ENCODE results near the gene LRRC75A. TPM values are rescaled to one million over a fixed set of nuclear protein-coding genes. Genes with fewer than 3 reads are reported as not detected.

LRRC75A gene
- total RNA-seq, 1 experiment from 2014 or later, result 15.8 TPM

- no peaks in the 10 kb centered on the region for H3K9me2 ChIP-seq (ENCODE audit: insufficient read depth)
- no peak for DNase-seq
- no peaks in the 10 kb centered on the region for H3K4me1 ChIP-seq (replicated peaks; ENCODE audit: insufficient read depth)
- H3K36me3 ChIP-seq (ENCODE audit: low read depth), result no peaks in the 10 kb centered on the region
- H3F3A ChIP-seq (ENCODE audit: insufficient read depth, low read depth), result no peaks in the 10 kb centered on the region
- intact Hi-C loops (cut with micrococcal nuclease; ENCODE audit: unreplicated experiment), result no loop called here
- POLR2A ChIA-PET (ENCODE audit: unreplicated experiment), result interaction anchor here (0.7 kb wide), 1 partner anchor 57 kb away, joined by 6 read pairs; no protein-coding TSS in a partner anchor
- H3K4me3 ChIP-seq, result no peak overlapping the region
- no peaks in the 10 kb centered on the region for H3K9me3 ChIP-seq (ENCODE audit: insufficient read depth, low read depth)
- H2AFZ ChIP-seq, result no peak overlapping the region
- H3K27me3 ChIP-seq (ENCODE audit: insufficient read depth, low read depth), result no peaks in the 10 kb centered on the region
- BruUV-seq (replicated peaks), result no TSS peak
- no peaks in the 10 kb centered on the region for H4K20me1 ChIP-seq (ENCODE audit: insufficient read depth)
- H3K79me2 ChIP-seq (ENCODE audit: low read depth), result no peaks in the 10 kb centered on the region
- TF ChIP-seq CTCF (conservative IDR thresholded peaks at IDR 0.05) (no peak), EZH2 (IDR thresholded peaks at IDR 0.05; ENCODE audit: low read depth) (no peak)
- H3K27ac ChIP-seq, result no peak overlapping the region
- CTCF ChIA-PET, result no interaction called here
- H3K4me2 ChIP-seq, result no peak overlapping the region
Observed at GRCh38 chr17:16479264-16479663, 12.7 kb downstream of the LRRC75A start.

- Histone ChIP-seq H3K27me3 (ENCODE audit: insufficient read depth, low read depth) (no peaks in the 10 kb centered on the region), H3K9me3 (ENCODE audit: insufficient read depth, low read depth) (no peaks in the 10 kb centered on the region), H3K27ac (no peak overlapping the region), H3F3A (ENCODE audit: insufficient read depth, low read depth) (no peaks in the 10 kb centered on the region), H3K9me2 (ENCODE audit: insufficient read depth) (no peaks in the 10 kb centered on the region), H3K4me3 (no peak overlapping the region), H3K4me1 (replicated peaks; ENCODE audit: insufficient read depth) (no peaks in the 10 kb centered on the region), H4K20me1 (ENCODE audit: insufficient read depth) (no peaks in the 10 kb centered on the region), H2AFZ (no peak overlapping the region), H3K79me2 (ENCODE audit: low read depth) (no peaks in the 10 kb centered on the region), H3K36me3 (ENCODE audit: low read depth) (no peaks in the 10 kb centered on the region), H3K4me2 (no peak overlapping the region)
- no TSS peak for BruUV-seq (replicated peaks)
- intact Hi-C loops (cut with micrococcal nuclease; ENCODE audit: unreplicated experiment), result no loop called here
- ChIA-PET POLR2A (ENCODE audit: unreplicated experiment) (no interaction called here), CTCF (interaction anchor here (0.7 kb wide), 1 partner anchor 450 kb away, joined by 6 read pairs; no protein-coding TSS in a partner anchor)
- DNase-seq, result no peak
- TF ChIP-seq EZH2 (IDR thresholded peaks at IDR 0.05; ENCODE audit: low read depth) (no peak), CTCF (conservative IDR thresholded peaks at IDR 0.05) (no peak)
Observed at GRCh38 chr17:16478649-16479048, 13.3 kb downstream of the LRRC75A start.

GRCh38 chr17:16477666-16478065 lies 14.3 kb downstream of the LRRC75A start:
- Histone ChIP-seq H3K9me3 (ENCODE audit: insufficient read depth, low read depth) (no peaks in the 10 kb centered on the region), H4K20me1 (ENCODE audit: insufficient read depth) (no peaks in the 10 kb centered on the region), H3F3A (ENCODE audit: insufficient read depth, low read depth) (no peaks in the 10 kb centered on the region), H3K4me1 (replicated peaks; ENCODE audit: insufficient read depth) (no peaks in the 10 kb centered on the region), H3K36me3 (ENCODE audit: low read depth) (no peaks in the 10 kb centered on the region), H3K4me3 (no peak overlapping the region), H3K27me3 (ENCODE audit: insufficient read depth, low read depth) (no peaks in the 10 kb centered on the region), H3K27ac (no peak overlapping the region), H3K4me2 (no peak overlapping the region), H2AFZ (no peak overlapping the region), H3K79me2 (ENCODE audit: low read depth) (no peaks in the 10 kb centered on the region), H3K9me2 (ENCODE audit: insufficient read depth) (no peaks in the 10 kb centered on the region)
- TF ChIP-seq CTCF (conservative IDR thresholded peaks at IDR 0.05) (no peak), EZH2 (IDR thresholded peaks at IDR 0.05; ENCODE audit: low read depth) (no peak)
- ChIA-PET POLR2A (ENCODE audit: unreplicated experiment) (interaction anchor here (0.6 to 1.2 kb wide), 2 partner anchors 39 to 93 kb away, joined by 6 to 9 read pairs; no protein-coding TSS in a partner anchor), CTCF (interaction anchor here (1.1 kb wide), 1 partner anchor 24 kb away, joined by 3 read pairs; no protein-coding TSS in a partner anchor)
- TSS peak; percentile 59 for BruUV-seq (replicated peaks)
- DNase-seq, result peak in 1 of 2 experiments; percentile 59
- intact Hi-C loops (cut with micrococcal nuclease; ENCODE audit: unreplicated experiment), result no loop called here
